EH (cell line): Measurements from ENCODE around the gene ABL1.

Experiments
- DNase-seq: peaks from one replicate; pipeline ENCODE4 v3.0.0-alpha.2; 2015; ENCODE audit warnings: low read depth

Gene ABL1

GRCh38 chr9:130932255-130933079 is 97.4 kb downstream of the ABL1 start:
- peak; percentile 69 for DNase-seq

GRCh38 chr9:130933114-130934046 is 98.3 kb downstream of the ABL1 start:
- peak; percentile 86 for DNase-seq

GRCh38 chr9:130934246-130934645 is 99.2 kb downstream of the ABL1 start:
- no peak for DNase-seq

GRCh38 chr9:130934702-130935647 is 99.9 kb downstream of the ABL1 start:
- DNase-seq: peak; percentile 56

GRCh38 chr9:130935648-130936271 is 100.7 kb downstream of the ABL1 start:
- DNase-seq: peak; percentile 31

GRCh38 chr9:130936285-130937117 is 101.4 kb downstream of the ABL1 start:
- peak; percentile 87 for DNase-seq
